IMR-90 (cell line): ENCODE measurements around the gene ACLY. TPM values are rescaled to one million over a fixed set of nuclear protein-coding genes. Genes with fewer than 3 reads are reported as not detected.

ENCODE experiments used
- ATAC-seq: fragments of 200-7000 bp; cut with Tn5 transposase; 2 replicates; pipeline ENCODE4 v1.9.1; 2020; ENCODE audit warnings: low read depth, mild to moderate bottlenecking, moderate library complexity
- BruUV-seq: library from RNA; stranded (reverse); fragments of 400-500 nt; replicated peaks from 2 replicates; lab custom pipeline; 2021; lab: Mats Ljungman, UMichigan
- CTCF ChIA-PET: fragments of 300-600 bp; formaldehyde crosslinking; extraction: SDS; loops from one replicate; lab custom pipeline; 2021; ENCODE audit warnings: antibody characterized with exemption; lab: Yijun Ruan, JAX
- POLR2A ChIA-PET: fragments of 300-600 bp; sonication (Branson Sonifier 250); formaldehyde crosslinking; loops from one replicate; lab custom pipeline; 2022; ENCODE audit warnings: antibody characterized with exemption; ENCODE audit not compliant: unreplicated experiment; lab: Charles Lee
- DNase-seq: peaks from one replicate; pipeline ENCODE4 v3.0.0; 2013
- H2AFZ ChIP-seq: replicated peaks from 2 replicates; pipeline ENCODE3; 2013; ENCODE audit warnings: low read length, mild to moderate bottlenecking; ENCODE audit not compliant: poor library complexity
- H2AK5ac ChIP-seq: 2 replicates; pipeline ENCODE4 v1.6.1; 2013; ENCODE audit warnings: low read depth, low read length, inconsistent platforms
- H2AK9ac ChIP-seq: replicated peaks from 2 replicates; pipeline ENCODE3; 2013; ENCODE audit warnings: mild to moderate bottlenecking, low read depth, low read length, moderate library complexity; ENCODE audit not compliant: poor library complexity
- H2BK120ac ChIP-seq: 2 replicates; pipeline ENCODE4 v1.6.1; 2013; ENCODE audit warnings: low read depth, low read length, inconsistent platforms
- H2BK15ac ChIP-seq: 3 replicates; pipeline ENCODE4 v1.6.1; 2013; ENCODE audit warnings: low read depth, low read length, inconsistent platforms
- H2BK20ac ChIP-seq: 2 replicates; pipeline ENCODE4 v1.6.1; 2013; ENCODE audit warnings: low read depth, mild to moderate bottlenecking, inconsistent platforms, low read length, moderate library complexity
- H2BK5ac ChIP-seq: 2 replicates; pipeline ENCODE4 v1.6.1; 2013; ENCODE audit warnings: mild to moderate bottlenecking, low read depth, low read length, inconsistent platforms; ENCODE audit not compliant: poor library complexity, severe bottlenecking
- H3K14ac ChIP-seq: replicated peaks from 2 replicates; pipeline ENCODE4 v1.6.1; 2013; ENCODE audit warnings: low read depth, low read length, inconsistent platforms
- H3K18ac ChIP-seq: 2 replicates; pipeline ENCODE4 v1.6.1; 2013; ENCODE audit warnings: low read depth, low read length, control low read depth
- H3K23ac ChIP-seq: 2 replicates; pipeline ENCODE4 v1.6.1; 2013; ENCODE audit warnings: low read depth, low read length, inconsistent platforms
- H3K27ac ChIP-seq: 2 replicates; pipeline ENCODE4 v1.5.1; 2013; ENCODE audit warnings: mild to moderate bottlenecking, control low read depth, low read length; ENCODE audit not compliant: insufficient read depth
- H3K27me3 ChIP-seq: 2 replicates; pipeline ENCODE4 v1.6.1; 2013; ENCODE audit warnings: low read length; ENCODE audit not compliant: control insufficient read depth, insufficient read depth
- H3K36me3 ChIP-seq: 2 replicates; pipeline ENCODE4 v1.6.1; 2013; ENCODE audit warnings: low read length, mixed read lengths; ENCODE audit not compliant: control insufficient read depth, insufficient read depth
- H3K4ac ChIP-seq: 2 replicates; pipeline ENCODE4 v1.6.1; 2013; ENCODE audit warnings: low read depth, low read length, inconsistent platforms
- H3K4me1 ChIP-seq: 2 replicates; pipeline ENCODE4 v1.6.1; 2013; ENCODE audit warnings: low read length, mixed read lengths; ENCODE audit not compliant: control insufficient read depth, insufficient read depth
- H3K4me2 ChIP-seq: 2 replicates; pipeline ENCODE4 v1.6.1; 2013; ENCODE audit warnings: low read depth, mild to moderate bottlenecking, control low read depth, low read length, moderate library complexity
- H3K4me3 ChIP-seq: 2 replicates; pipeline ENCODE4 v1.5.1; 2013; ENCODE audit warnings: low read depth, mild to moderate bottlenecking, control low read depth, low read length, moderate library complexity; ENCODE audit not compliant: insufficient read depth
- H3K56ac ChIP-seq: 2 replicates; pipeline ENCODE4 v1.6.1; 2013; ENCODE audit warnings: low read length, inconsistent platforms; ENCODE audit not compliant: insufficient read depth; ENCODE audit errors: extremely low read depth
- H3K79me1 ChIP-seq, 2 experiments: 2 replicates each; pipeline ENCODE4 v1.6.1; 2013; ENCODE audit warnings: low read length in 2 of 2, inconsistent platforms in 1 of 2, low read depth in 1 of 2
- H3K9ac ChIP-seq: 2 replicates; pipeline ENCODE4 v1.6.1; 2013; ENCODE audit warnings: low read depth, low read length, control low read depth
- H3K9me1 ChIP-seq: 2 replicates; pipeline ENCODE4 v1.6.1; 2013; ENCODE audit warnings: low read length, inconsistent platforms; ENCODE audit not compliant: insufficient read depth
- H3K9me3 ChIP-seq: 2 replicates; pipeline ENCODE4 v1.6.1; 2013; ENCODE audit warnings: low read length; ENCODE audit not compliant: control insufficient read depth, insufficient read depth
- H4K20me1 ChIP-seq: 2 replicates; pipeline ENCODE4 v1.6.1; 2013; ENCODE audit warnings: low read length, inconsistent platforms; ENCODE audit not compliant: insufficient read depth
- H4K5ac ChIP-seq: 2 replicates; pipeline ENCODE4 v1.6.1; 2013; ENCODE audit warnings: mild to moderate bottlenecking, low read depth, low read length, control low read depth
- H4K8ac ChIP-seq, 2 experiments: 2 replicates each; pipeline ENCODE4 v1.6.1; 2013; ENCODE audit warnings: low read depth in 2 of 2, low read length in 2 of 2, control low read depth in 1 of 2, inconsistent platforms in 1 of 2
- H4K91ac ChIP-seq: 2 replicates; pipeline ENCODE4 v1.6.1; 2013; ENCODE audit warnings: low read depth, low read length, inconsistent platforms; ENCODE audit not compliant: insufficient read depth
- BHLHE40 ChIP-seq: fragments of 150-350 bp; IDR thresholded peaks from 2 replicates; pipeline ENCODE4 v1.6.1; 2016; ENCODE audit warnings: mild to moderate bottlenecking, low read depth, low read length
- CEBPB ChIP-seq: IDR thresholded peaks from 2 replicates; pipeline ENCODE4 v1.6.1; 2012; ENCODE audit warnings: low read depth, low read length, improper control_type of control experiment
- CHD1 ChIP-seq: IDR thresholded peaks from 2 replicates; pipeline ENCODE4 v1.6.1; 2012; ENCODE audit warnings: low read depth, low read length, improper control_type of control experiment
- FOS ChIP-seq: fragments of 150-350 bp; IDR thresholded peaks from 2 replicates; pipeline ENCODE4 v1.6.1; 2016; ENCODE audit warnings: low read depth, low read length
- MAFK ChIP-seq: IDR thresholded peaks from 2 replicates; pipeline ENCODE4 v1.6.1; 2012; ENCODE audit warnings: low read depth, low read length, improper control_type of control experiment
- MAZ ChIP-seq: IDR thresholded peaks from 2 replicates; pipeline ENCODE4 v1.6.1; 2012; ENCODE audit warnings: low read depth, mild to moderate bottlenecking, low read length, improper control_type of control experiment, moderate library complexity, borderline replicate concordance
- MXI1 ChIP-seq: IDR thresholded peaks from 2 replicates; pipeline ENCODE4 v1.6.1; 2012; ENCODE audit warnings: low read depth, mild to moderate bottlenecking, low read length, moderate library complexity, borderline replicate concordance
- NFE2L2 ChIP-seq: fragments of 150-350 bp; IDR thresholded peaks from 2 replicates; pipeline ENCODE4 v1.6.1; 2016; ENCODE audit warnings: low read depth, mild to moderate bottlenecking, low read length
- POLR2A ChIP-seq: IDR thresholded peaks from 2 replicates; pipeline ENCODE4 v1.6.1; 2012; ENCODE audit warnings: mild to moderate bottlenecking, low read depth, low read length
- RAD21 ChIP-seq: IDR thresholded peaks from 2 replicates; pipeline ENCODE4 v1.6.1; 2012; ENCODE audit warnings: low read length, improper control_type of control experiment
- RCOR1 ChIP-seq: IDR thresholded peaks from 2 replicates; pipeline ENCODE4 v1.6.1; 2012; ENCODE audit warnings: mild to moderate bottlenecking, low read length, improper control_type of control experiment; ENCODE audit not compliant: insufficient replicate concordance
- RFX5 ChIP-seq: IDR thresholded peaks from 2 replicates; pipeline ENCODE4 v1.8.0; 2012; ENCODE audit warnings: low read depth, mild to moderate bottlenecking, low read length, moderate library complexity
- SMC3 ChIP-seq: fragments of 150-350 bp; IDR thresholded peaks from 2 replicates; pipeline ENCODE4 v1.6.1; 2016; ENCODE audit warnings: low read depth, mild to moderate bottlenecking, antibody characterized with exemption, low read length, moderate library complexity
- WGBS, 2 experiments: methylation state at CpG; one replicate each; pipeline versions ENCODE4 v1.1.5 to v1.1.7; 2013; ENCODE audit warnings: missing lambda C conversion rate in 2 of 2; ENCODE audit not compliant: insufficient read length in 1 of 2; ENCODE audit errors: extremely low coverage in 2 of 2; 5-methylcytosine and 5-hydroxymethylcytosine counted together
- dilution Hi-C: fragments of 300-500 bp; cut with HindIII; formaldehyde crosslinking; loops from one replicate; pipeline ENCODE4 v1.14.3; 2018; ENCODE audit warnings: low sequenced_read_pairs; ENCODE audit not compliant: unreplicated experiment
- in situ Hi-C: fragments of 300-500 bp; cut with MboI; formaldehyde crosslinking; loops from 3 replicates; pipeline ENCODE4 v1.14.3; 2019; ENCODE audit warnings: low sequenced_read_pairs, inconsistent platforms, mixed read lengths
- intact Hi-C: fragments of 100-400 bp; cut with micrococcal nuclease; formaldehyde crosslinking; loops from 2 replicates; pipeline ENCODE4 v1.10.0; 2022
- polyA plus RNA-seq, 3 experiments: library from polyadenylated mRNA; depleted of rRNA; stranded (reverse); fragments of >200 nt; gene quantifications; 2 replicates each; pipeline ENCODE4 v1.2.3, GENCODE V29; 2012; ENCODE audit warnings: low replicate concordance in 1 of 3
- total RNA-seq: library from RNA; depleted of rRNA; stranded (reverse); fragments of >200 nt; gene quantifications from 2 replicates; pipeline ENCODE4 v1.2.3, GENCODE V29; 2012
- TF ChIP-seq, protein P1 (sequence below): conservative IDR thresholded peaks from 2 replicates; pipeline ENCODE4 v1.5.1; 2012; ENCODE audit warnings: mild to moderate bottlenecking, low read depth, low read length, improper control_type of control experiment
- TF ChIP-seq, protein P2 (sequence below): fragments of 150-350 bp; IDR thresholded peaks from 2 replicates; pipeline ENCODE4 v1.6.1; 2017; ENCODE audit warnings: mild to moderate bottlenecking, antibody characterized with exemption, low read length, low read depth
- TF ChIP-seq, protein P3 (sequence below): fragments of 150-350 bp; IDR thresholded peaks from 2 replicates; pipeline ENCODE4 v1.6.1; 2016; ENCODE audit warnings: low read depth, mild to moderate bottlenecking, low read length, moderate library complexity, borderline replicate concordance

The ACLY gene
- total and polyA plus RNA-seq, 2 of the 4 experiments (the other 2 are of a cell fraction) = 167 to 230 TPM

DNA sequence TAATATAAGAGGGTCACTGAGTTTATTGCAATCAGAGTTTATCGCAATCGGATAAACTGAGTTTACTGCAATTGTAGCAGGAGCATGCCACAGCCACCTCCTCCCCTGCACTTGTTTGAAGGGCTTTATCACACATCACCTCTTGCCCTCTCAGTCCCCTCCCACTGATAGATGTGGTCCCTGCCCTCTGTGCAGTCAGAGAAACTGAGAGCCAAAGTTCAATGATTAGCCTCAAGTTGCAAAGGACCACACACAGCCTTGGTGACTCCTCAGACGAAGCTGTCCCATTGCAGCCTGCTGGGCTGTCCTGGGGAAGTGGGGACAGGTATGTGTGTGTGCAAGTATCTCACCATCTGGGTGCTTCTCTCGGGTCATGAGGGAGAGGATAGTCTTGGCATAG lies 13.6 kb downstream of the ACLY start:
- Histone ChIP-seq H2AFZ (no peak overlapping the region), H3K4me3 (no peak overlapping the region), H3K18ac (no peak overlapping the region), H4K5ac (no peak overlapping the region), H4K91ac (no peak overlapping the region), H3K4ac (no peak overlapping the region), H3K27me3 (no peaks in the 10 kb centered on the region), H2BK15ac (no peak overlapping the region), H3K9ac (no peak overlapping the region), H2BK120ac (no peak overlapping the region), H3K4me2 (no peak overlapping the region), H3K9me3 (no peaks in the 10 kb centered on the region), H2BK5ac (no peak overlapping the region), H4K8ac (no peak overlapping the region), H2BK20ac (no peak overlapping the region), H2AK5ac (no peak overlapping the region), H3K9me1 (peaks cover 33% of the 10 kb centered on the region), H3K4me1 (peaks cover 25% of the 10 kb centered on the region), H3K14ac (no peak overlapping the region), H3K79me1 (peaks cover 64 to 85% of the 10 kb centered on the region in 2 experiments), H3K23ac (no peak overlapping the region), H3K36me3 (peaks cover 78% of the 10 kb centered on the region), H2AK9ac (no peak overlapping the region), H3K56ac (no peak overlapping the region), H3K27ac (no peak overlapping the region), H4K20me1 (peaks cover 27% of the 10 kb centered on the region)
- TF ChIP-seq RAD21 = no peak
- no peak for TF ChIP-seq MAZ
- no peak for TF ChIP-seq POLR2A
- no peak for TF ChIP-seq RCOR1
- TF ChIP-seq, protein P1, sequence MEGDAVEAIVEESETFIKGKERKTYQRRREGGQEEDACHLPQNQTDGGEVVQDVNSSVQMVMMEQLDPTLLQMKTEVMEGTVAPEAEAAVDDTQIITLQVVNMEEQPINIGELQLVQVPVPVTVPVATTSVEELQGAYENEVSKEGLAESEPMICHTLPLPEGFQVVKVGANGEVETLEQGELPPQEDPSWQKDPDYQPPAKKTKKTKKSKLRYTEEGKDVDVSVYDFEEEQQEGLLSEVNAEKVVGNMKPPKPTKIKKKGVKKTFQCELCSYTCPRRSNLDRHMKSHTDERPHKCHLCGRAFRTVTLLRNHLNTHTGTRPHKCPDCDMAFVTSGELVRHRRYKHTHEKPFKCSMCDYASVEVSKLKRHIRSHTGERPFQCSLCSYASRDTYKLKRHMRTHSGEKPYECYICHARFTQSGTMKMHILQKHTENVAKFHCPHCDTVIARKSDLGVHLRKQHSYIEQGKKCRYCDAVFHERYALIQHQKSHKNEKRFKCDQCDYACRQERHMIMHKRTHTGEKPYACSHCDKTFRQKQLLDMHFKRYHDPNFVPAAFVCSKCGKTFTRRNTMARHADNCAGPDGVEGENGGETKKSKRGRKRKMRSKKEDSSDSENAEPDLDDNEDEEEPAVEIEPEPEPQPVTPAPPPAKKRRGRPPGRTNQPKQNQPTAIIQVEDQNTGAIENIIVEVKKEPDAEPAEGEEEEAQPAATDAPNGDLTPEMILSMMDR = no peak
- no peak for TF ChIP-seq MXI1
- no peak for TF ChIP-seq RFX5
- no peak for TF ChIP-seq NFE2L2
- no peak for TF ChIP-seq SMC3
- no peak for TF ChIP-seq CHD1
- TF ChIP-seq FOS = no peak
- TF ChIP-seq, protein P2, sequence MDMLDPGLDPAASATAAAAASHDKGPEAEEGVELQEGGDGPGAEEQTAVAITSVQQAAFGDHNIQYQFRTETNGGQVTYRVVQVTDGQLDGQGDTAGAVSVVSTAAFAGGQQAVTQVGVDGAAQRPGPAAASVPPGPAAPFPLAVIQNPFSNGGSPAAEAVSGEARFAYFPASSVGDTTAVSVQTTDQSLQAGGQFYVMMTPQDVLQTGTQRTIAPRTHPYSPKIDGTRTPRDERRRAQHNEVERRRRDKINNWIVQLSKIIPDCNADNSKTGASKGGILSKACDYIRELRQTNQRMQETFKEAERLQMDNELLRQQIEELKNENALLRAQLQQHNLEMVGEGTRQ = no peak
- TF ChIP-seq CEBPB = no peak
- TF ChIP-seq, protein P3, sequence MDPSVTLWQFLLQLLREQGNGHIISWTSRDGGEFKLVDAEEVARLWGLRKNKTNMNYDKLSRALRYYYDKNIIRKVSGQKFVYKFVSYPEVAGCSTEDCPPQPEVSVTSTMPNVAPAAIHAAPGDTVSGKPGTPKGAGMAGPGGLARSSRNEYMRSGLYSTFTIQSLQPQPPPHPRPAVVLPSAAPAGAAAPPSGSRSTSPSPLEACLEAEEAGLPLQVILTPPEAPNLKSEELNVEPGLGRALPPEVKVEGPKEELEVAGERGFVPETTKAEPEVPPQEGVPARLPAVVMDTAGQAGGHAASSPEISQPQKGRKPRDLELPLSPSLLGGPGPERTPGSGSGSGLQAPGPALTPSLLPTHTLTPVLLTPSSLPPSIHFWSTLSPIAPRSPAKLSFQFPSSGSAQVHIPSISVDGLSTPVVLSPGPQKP = no peak
- no peak for TF ChIP-seq BHLHE40
- no peak for TF ChIP-seq MAFK
- intact Hi-C loops = no loop called here
- WGBS, 2 experiments = no CpG with 5 or more reads among the region's 4 CpGs
- POLR2A ChIA-PET = no interaction called here
- CTCF ChIA-PET = no interaction called here
- BruUV-seq = no TSS peak
- dilution Hi-C loops = no loop called here
- no peak for ATAC-seq
- in situ Hi-C loops = no loop called here
- no peak for DNase-seq
